Measurements from ENCODE around the gene RAB4A. TPM values are rescaled to one million over a fixed set of nuclear protein-coding genes. Genes with fewer than 3 reads are reported as not detected.

RAB4A gene
- total and polyA plus RNA-seq, 2 of the 8 experiments (the other 6 are each of a cell fraction or from before 2014, with no cell fraction given) = 13.3 to 68.8 TPM

DNA sequence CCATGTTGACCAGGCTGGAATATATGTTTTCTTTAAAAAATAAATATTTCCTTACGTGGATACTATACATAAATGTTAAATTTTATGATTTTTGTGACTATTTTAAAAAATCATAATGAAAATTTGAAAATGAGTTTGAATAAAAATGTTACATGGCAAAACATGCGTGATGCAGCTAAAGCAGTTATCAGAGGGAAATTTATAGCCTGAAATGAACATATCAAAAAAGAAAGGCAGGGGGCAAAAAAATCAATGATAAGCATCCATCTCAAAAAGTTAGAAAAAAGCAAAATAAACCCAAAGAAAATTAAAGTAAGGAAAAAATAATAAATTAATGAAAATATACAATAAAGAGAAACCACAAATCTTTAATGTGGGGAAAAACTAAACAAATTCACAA is 63.4 kb downstream of the RAB4A start:
- WGBS, 2 experiments (ENCODE audit: extremely low coverage in 1 of 2, insufficient coverage in 1 of 2, insufficient read length in 1 of 2, insufficient replicate concordance in 2 of 2, low coverage in 1 of 2, low lambda C conversion rate in 2 of 2, missing lambda C conversion rate in 1 of 2) = 69% methylated on average over 2 of the region's 2 CpGs; no CpG with 5 or more reads in 1 of the 2 experiments
- Histone ChIP-seq H4K20me1 (replicated peaks in 1 of 2; ENCODE audit: control insufficient read depth in 1 of 2, insufficient read depth in 2 of 2, low read length in 2 of 2) (peaks cover 2 to 8% of the 10 kb centered on the region in 2 experiments), H4K8ac (ENCODE audit: extremely low read depth, insufficient read depth, low read length) (no peak overlapping the region)
- TF ChIP-seq TAF7 (optimal IDR thresholded peaks at IDR 0.05; ENCODE audit: borderline replicate concordance, low read depth, low read length) (no peak), ASH2L (IDR thresholded peaks at IDR 0.05; ENCODE audit: low read length) (no peak), RBBP5 (IDR thresholded peaks at IDR 0.05; ENCODE audit: borderline replicate concordance, low read depth, low read length) (no peak), EZH2 (IDR thresholded peaks at IDR 0.05; ENCODE audit: low read depth, low read length, severe bottlenecking) (no peak), JUND (IDR thresholded peaks at IDR 0.05; ENCODE audit: low read length) (no peak), KDM4A (IDR thresholded peaks at IDR 0.05; ENCODE audit: low read depth, low read length, severe bottlenecking) (no peak), CBX5 (IDR thresholded peaks at IDR 0.05; ENCODE audit: low read depth, low read length) (no peak), CBX8 (IDR thresholded peaks at IDR 0.05; ENCODE audit: borderline replicate concordance, low read depth, low read length) (no peak), BACH1 (IDR thresholded peaks at IDR 0.05; ENCODE audit: low read length) (no peak), CTBP2 (IDR thresholded peaks at IDR 0.05; ENCODE audit: borderline replicate concordance, insufficient read depth, insufficient read length, low read length) (no peak), PHF8 (conservative IDR thresholded peaks at IDR 0.05; ENCODE audit: low read depth, low read length) (no peak), RNF2 (IDR thresholded peaks at IDR 0.05; ENCODE audit: borderline replicate concordance, low read depth, low read length, missing control alignments, poor library complexity, severe bottlenecking) (no peak), KDM5A (IDR thresholded peaks at IDR 0.05; ENCODE audit: low read length) (no peak)

More for the DNA sequence above, 63.4 kb downstream of the RAB4A start:
- Histone ChIP-seq H2BK15ac (ENCODE audit: low read length) (no peak overlapping the region), H3K23me2 (ENCODE audit: low read depth, low read length) (no peaks in the 10 kb centered on the region; the same call in 1 of the 2 replicates), H2AK5ac (ENCODE audit: low read depth, low read length) (no peak overlapping the region), H2BK120ac (replicated peaks; ENCODE audit: low read depth, low read length) (no peak overlapping the region), H3K56ac (replicated peaks; ENCODE audit: insufficient read length, low read depth, low read length) (no peak overlapping the region), H3K23ac (ENCODE audit: insufficient read length) (no peak overlapping the region), H3K4me2 (ENCODE audit: insufficient read depth in 1 of 2, low read depth in 2 of 2, low read length in 2 of 2) (no peak overlapping the region), H3K79me1 (ENCODE audit: low read depth, low read length) (peaks cover 5% of the 10 kb centered on the region; the same call in 1 of the 2 replicates), H3K18ac (ENCODE audit: extremely low read depth, low read length) (no peak overlapping the region), H4K5ac (ENCODE audit: insufficient read length, low read depth, low read length) (no peak overlapping the region), H2AFZ (ENCODE audit: low read length) (no peak overlapping the region), H4K91ac (replicated peaks; ENCODE audit: insufficient read length, low read length) (no peak overlapping the region), H3K4ac (replicated peaks; ENCODE audit: insufficient read length, low read depth, low read length) (no peak overlapping the region), H3K9me3 (ENCODE audit: insufficient read depth in 2 of 2, low read depth in 1 of 2, low read length in 1 of 2) (no peaks in the 10 kb centered on the region), H3K4me1 (replicated peaks in 1 of 4; ENCODE audit: control insufficient read depth in 3 of 4, insufficient read depth in 4 of 4, low read length in 3 of 4) (no peaks in the 10 kb centered on the region), H3K79me2 (ENCODE audit: control insufficient read depth in 1 of 2, insufficient read depth in 2 of 2, low read length in 2 of 2) (peaks cover 8 to 63% of the 10 kb centered on the region in 2 experiments), H3K4me3 (ENCODE audit: extremely low read depth in 1 of 4, insufficient read depth in 2 of 4, low read depth in 3 of 4, low read length in 4 of 4) (no peak overlapping the region), H3K9ac (replicated peaks in 1 of 4; ENCODE audit: extremely low read depth in 1 of 4, low read depth in 3 of 4, low read length in 3 of 4) (no peak overlapping the region), H2BK5ac (ENCODE audit: low read depth, low read length) (no peak overlapping the region), H3K27me3 (replicated peaks in 1 of 4; ENCODE audit: control insufficient read depth in 3 of 4, extremely low read depth in 1 of 4, insufficient read depth in 3 of 4, low read length in 3 of 4) (no peaks in the 10 kb centered on the region), H3K14ac (ENCODE audit: insufficient read length) (no peak overlapping the region), H3K27ac (ENCODE audit: low read depth, low read length) (no peak overlapping the region), H2BK12ac (ENCODE audit: low read depth, low read length) (no peak overlapping the region), H2BK20ac (ENCODE audit: low read length) (no peak overlapping the region), H3K36me3 (ENCODE audit: control insufficient read depth in 2 of 4, insufficient read depth in 4 of 4, low read length in 3 of 4) (peaks cover 0 to 3% (median 0%) of the 10 kb centered on the region in 4 experiments; a peak in 1 of 8 replicates)
- FAIRE-seq = no peak
- no peak for DNase-seq (ENCODE audit: low read depth in 1 of 2, low spot score in 2 of 2)
- CTCF ChIA-PET (ENCODE audit: partially characterized antibody) = no interaction called here
- POLR2A ChIA-PET (ENCODE audit: partially characterized antibody) = interaction anchor here (1.1 to 1.5 kb wide), 3 partner anchors 9 to 100 kb away, joined by 3 to 4 read pairs (median 3); partner anchors contain the start of gene ACTA1
